NCI-H82 (cell line): Measurements from ENCODE around the gene GSTCD.
"Not testable (repeated sequence)": the region's sequence is repeated elsewhere in the genome, so short reads cannot be mapped to it uniquely, and the experiment has no call there.

Experiments
- DNase-seq: peaks from one replicate; lab custom pipeline; 2025; lab: John Stamatoyannopoulos, UW

Gene GSTCD, protein sequence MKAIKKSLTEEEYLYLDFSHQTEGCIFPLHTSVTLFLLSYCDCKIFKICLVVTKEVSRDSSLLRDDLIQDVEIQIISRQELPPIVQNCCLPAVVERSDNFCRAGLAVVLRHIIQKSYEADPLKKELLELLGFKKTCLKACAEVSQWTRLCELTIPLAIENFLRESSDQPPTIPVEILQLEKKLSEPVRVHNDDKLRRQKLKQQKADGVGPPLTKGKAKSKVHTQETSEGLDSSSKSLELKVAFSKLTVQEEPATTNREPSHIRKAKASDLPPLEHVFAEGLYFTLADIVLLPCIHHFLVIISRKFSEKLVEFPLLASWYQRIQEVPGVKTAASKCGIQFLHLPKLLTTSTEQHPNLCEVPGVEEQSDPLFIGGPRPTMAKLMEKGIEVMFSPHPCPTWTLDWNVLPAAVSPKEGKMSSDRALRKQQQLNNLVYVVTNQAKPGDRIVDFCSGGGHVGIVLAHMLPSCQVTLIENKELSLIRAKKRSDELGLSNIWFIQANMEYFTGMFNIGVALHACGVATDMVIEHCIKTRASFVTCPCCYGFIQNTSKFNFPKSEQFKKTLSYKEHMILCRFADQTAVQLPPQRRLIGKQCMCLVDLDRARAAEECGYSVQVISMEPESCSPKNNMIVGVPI

DNA sequence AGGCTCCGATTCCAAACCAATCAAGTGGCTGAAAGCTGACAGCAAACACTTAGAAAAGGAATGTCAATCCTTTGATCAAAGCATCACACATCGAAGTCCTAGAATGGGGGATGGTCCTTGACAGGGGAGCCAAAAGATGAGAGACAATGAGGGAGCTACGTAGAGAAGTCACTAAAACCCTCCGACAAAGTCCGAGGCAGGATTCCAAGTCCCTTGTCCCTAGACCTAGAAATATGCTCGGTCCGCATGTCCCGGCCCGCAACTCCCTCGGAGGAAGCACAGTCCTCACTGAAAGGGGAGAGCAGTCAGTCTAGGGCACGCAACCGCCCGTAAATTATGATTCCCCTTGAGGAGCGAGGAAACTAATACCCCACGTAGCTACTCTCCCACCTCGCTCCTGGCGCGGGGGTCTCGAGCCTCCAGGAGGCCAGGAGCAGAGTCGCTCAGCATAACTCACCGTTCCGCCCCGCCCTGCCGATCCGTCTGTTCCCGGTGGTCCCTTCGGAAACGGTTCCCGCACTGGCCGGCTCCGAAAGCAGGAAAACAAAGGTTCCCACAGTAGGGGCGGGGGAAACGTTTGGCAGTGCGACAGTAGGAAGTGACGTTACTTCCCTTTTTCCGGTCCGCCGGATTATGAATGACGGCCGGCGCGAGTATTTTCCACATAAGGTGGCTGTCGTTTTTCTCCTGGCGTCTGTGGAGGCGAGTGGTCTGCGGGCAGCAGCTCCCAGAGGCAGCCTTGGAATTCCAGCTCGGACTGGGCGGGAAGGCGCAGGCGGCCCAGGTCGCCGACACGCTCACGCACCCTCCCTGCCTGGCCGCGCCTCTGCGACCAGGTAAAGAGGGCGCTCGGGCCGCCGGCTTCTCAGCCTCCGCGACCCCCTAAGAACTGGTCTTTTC lies at the start of gene GSTCD, which contains the start of gene INTS12:
Gene GSTCD (plus strand): TSS at position 604 of the 900 bp plus-strand sequence. CDS start 8,830 bp downstream, outside the sequence.
Gene INTS12 (minus strand): TSS at position 509 of the 900 bp plus-strand sequence. CDS start 8,684 bp downstream, outside the sequence.
- DNase-seq: peak; percentile 93

DNA sequence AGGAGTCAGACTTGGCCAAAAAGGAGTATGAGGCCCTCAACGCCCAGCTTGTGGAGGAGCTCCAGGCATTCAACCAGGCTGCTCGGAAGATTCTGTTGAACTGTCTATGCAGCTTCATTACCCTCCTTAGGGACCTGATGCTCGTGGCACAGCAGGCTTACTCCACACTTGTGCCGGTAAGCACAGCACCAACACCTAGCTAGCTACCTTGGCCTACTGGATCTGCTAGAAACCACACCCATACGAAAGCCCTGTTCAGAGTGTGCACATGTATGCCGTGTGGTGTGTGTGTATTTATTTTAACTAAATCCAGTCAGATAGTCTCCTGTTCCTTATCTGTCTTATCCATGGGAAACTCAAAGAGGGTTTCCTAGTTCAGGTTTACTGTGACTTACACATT lies 49.4 kb upstream of the GSTCD start:
- no peak for DNase-seq

DNA sequence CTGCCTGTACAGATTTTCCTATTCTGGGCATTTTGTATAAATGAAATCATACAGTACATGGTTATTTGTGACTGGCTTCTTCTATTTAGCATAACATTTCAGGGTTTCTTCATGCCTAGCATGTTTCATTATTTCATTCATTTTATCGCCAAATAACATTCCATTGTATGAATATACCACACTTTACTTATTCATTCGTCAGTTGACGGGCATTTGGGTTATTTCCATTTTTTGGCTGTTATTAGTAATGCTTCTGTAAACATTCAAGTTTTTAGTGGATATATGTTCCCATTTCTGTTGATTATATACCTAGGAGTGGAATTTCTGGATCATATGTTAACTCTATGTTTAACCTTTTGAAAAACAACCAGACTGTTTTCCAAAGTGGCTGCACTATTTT lies 47.6 kb upstream of the GSTCD start:
- DNase-seq: no peak

DNA sequence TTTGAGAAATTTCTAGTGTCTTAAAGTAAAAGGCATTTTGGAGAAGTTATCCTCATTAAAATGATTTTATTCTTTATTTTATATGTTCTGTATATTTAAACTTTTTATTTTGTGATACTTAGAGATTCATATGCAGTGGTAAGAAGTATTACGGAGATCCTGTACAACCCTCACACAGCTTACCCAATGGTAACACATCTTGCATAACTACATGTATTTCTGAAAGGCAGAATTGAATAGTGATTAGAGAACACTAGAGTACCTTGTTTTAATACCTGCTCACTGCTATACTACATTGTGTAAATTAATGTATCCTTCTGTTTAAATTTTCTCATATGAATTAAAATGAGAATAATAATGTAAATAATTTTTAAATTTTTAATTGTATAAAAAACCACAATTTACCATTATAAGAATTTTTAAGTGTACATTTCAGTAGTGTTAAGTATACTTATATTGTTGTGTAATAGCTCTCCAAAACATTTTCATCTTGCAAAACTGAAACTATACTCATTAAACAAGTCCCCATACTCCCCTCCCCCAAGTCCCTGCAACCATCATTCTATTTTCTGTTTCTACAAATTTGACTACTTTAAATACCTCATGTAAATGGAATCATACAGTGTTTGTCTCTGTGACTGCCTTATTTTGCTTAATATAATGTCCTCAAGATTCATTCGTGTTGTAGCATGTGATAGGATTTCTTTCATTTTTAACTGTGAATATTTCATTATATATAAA lies 45.5 kb upstream of the GSTCD start:
- DNase-seq: no peak

DNA sequence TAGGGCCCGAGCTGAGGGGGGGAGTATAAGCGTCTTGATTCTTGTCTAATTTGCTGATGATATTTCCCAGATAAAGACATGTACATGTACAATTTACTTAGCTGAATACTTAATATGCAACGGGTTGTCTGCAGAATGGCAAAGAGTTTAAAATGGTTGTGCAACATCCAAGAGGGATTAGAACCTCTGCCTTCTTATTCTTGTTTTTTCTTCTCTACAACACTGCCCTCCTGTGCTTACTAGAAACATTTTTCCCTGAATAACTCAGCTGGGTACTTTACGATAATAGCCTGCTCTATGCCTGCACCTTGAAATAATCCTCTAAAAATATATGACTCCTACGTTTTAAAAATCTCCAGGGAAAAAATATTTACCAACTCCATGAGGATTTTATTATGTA lies 41.9 kb upstream of the GSTCD start:
- peak; percentile 49 for DNase-seq

DNA sequence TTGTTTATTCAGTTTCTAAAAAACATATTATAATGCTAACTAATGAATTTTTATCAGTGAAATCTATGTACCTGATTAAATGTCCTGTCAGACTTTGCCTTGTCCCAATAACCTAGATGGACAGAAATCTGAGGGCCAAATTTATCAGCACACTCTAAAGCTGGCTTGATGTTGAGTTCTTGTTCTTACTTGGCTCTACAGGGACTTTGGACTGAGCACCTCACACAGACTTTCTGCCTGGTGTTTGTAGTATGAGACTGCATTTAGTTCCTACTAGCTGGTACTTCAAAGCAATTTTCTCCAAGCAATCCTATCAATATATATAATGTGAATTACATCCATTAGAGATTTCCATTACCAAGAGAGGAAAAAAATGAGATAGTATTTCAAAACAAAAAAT lies 37.9 kb upstream of the GSTCD start:
- DNase-seq: no peak

DNA sequence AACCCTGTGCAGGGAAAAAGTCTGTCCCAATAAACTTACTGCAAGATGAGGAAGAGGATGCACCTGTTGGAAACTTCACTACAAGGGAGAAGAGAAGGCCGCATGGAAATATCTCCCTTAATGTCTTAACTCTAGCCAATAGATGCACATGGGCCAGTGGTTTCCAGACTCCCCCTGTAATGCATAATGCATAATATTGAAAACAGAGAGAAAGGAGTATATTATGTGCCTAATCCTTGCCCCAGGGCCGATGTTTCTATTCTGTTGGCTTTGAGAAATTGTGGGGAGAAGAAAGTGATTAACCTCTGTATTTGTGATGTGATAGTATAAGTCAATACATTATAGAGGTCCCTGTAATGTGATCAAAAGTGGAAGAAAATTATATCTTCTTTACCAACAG lies 37.3 kb upstream of the GSTCD start:
- DNase-seq: no peak

DNA sequence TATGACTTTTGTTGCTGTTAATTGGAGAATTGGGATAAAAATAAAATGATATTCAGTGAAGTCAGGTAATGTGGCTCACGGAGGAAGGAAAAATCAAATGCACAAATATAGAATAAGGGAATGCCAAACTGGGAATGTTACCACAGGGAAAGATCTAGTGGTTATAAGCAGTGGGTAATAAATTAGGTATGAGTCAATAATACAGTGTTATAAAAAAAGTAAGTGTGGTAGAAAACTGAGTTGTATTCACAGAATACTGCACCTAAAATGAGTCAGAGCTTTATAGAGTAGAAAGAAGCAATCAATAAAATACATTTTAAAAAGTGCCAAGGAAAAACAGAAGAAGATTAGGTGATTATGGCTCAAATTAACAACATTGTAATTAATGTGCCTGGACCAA lies 34.6 kb upstream of the GSTCD start:
- no peak for DNase-seq

DNA sequence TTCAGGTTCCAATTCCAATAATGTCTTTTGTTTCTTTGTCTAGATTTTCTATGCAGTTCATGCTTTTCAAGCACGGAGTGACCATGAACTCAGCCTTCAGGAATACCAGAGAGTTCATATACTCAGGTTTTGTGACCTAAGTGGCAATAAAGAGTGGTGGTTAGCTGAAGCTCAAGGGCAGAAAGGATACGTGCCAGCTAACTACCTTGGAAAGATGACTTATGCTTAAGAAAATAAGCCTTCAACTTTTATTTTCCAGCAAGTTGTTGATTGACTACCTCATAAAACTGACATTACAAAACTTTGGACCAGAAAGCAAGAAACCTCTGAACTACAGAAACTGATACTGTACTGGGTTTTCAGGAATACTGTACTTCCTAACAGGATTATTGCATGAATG lies 30.9 kb upstream of the GSTCD start:
- no peak for DNase-seq

DNA sequence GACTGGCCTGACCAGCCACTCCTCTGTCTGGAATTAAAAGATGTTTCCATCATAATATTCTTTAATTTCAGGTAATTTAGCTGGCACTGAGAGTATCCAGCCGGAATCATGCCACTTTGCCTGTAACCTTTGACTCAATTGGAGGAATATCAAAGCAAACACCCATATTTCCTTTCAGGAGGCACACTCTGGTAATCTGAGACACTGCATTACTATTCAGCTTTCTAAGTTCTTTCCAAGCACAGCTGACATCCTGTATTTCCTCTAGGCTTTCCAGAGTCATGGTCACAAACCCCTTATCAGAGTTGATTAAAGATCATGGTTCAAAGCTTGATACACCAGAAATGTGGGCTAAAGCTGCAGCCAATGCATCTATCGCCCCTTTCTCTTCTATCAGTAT lies 29.4 kb upstream of the GSTCD start:
- no peak for DNase-seq

DNA sequence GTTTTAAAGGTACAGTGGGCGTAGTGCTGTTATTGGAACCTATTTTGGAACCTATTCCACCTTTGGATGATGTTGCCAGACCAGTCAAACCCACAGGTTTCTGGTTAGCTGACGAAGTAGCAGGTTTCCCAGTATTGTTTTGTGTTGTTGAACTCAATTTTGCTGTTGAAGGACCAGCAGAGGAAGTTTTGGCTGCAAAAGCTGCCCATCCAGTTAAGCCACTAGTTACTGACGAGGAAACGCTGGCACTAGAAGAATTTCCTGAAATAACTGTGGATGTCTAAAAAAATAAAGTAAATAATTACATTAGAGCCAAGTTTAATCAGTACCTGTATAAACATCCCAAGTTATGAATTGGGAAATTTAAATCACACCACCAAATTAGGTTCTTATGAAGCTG lies 25.5 kb upstream of the GSTCD start:
- no peak for DNase-seq

DNA sequence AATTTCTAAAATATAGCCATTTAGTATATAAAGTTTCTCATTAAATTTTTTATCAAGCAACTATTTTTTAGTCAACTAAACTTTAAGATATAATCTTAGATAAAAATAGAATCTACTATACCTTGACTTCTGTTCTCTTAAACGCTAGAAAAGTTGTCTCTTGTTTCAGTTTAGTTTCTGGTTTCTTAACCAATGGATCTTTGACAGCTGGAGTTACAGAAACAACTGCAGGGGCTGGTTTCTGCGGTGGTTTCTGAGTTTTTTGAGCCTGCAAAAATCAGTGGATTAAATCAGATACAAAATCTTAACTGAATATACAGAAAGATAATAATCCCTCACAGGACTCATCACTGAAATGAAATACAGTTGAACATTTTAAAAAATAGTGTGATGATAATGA lies 22.0 kb upstream of the GSTCD start:
- DNase-seq: no peak

DNA sequence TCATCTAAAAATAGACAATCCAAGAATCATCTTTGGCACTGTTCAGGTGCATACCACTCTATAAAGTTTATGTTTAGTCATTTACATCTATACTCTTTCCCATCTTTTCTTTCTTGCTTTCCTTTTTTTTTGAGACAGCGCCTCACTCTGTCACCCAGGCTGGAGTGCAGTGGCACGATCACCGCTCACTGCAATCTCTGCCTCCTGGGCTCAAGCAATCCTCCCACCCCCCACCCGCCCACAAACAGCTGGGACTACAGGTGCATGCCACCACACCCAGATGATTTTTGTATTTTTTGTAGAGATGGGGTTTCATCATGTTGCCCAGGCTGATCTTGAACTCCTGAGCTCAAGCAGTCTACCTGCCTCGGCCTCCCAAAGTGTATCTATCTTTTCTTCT lies 13.8 kb upstream of the GSTCD start:
- DNase-seq: not testable (repeated sequence)

DNA sequence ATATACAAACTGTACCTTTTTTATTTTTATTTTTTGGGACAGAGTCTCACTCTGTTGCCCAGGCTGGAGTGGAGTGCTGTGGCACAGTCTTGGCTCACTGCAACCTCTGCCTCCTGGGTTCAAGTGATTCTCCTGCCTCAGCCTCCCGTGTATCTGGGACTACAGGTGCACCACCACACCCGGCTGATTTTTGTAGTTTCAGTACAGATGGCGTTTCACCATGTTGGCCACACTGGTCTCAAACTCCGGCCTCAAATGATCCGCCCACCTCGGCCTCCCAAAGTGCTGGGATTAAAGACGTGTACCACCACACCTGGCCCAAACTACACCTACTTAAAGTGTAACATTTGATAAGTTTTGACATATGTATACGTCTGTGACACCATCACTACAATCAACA lies 12.8 kb upstream of the GSTCD start:
- not testable (repeated sequence) for DNase-seq

DNA sequence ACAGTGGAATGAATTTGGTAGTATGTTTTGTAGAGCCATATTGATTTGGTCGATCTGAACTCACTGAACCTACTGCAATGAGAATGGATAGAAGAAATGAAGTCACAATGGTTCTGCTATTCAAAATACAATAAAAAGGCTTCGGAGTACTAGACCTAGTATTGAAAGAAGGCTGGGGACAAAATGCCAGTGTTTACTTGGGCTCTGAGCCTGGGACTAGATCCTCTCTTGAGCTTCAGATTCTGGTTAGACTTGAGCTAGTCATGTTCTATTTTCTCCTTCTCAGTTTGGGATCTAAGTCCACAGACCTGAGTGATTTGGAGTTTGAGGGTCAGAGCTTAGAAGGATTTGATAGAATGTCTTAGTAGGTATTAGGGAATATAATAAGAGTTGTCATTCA lies 10.0 kb upstream of the GSTCD start:
- DNase-seq: no peak

DNA sequence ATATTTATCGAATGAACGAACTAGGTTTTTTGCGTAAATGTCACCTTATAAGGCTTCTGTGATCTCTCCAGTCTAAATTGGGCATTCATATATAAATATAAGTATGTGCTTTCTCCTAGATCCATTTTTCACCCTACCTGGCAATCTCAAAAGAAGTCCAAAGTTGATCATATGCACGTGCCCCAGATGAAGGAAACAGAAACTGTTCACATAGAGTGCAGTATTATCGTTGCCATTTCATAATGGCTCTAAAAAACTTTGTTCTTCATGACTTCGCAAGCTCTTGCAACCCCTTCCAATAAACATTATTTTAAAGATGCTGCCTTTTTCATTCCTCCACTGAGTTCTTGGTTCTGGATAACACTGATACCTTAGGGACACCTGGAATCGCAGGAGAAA lies 803 bp upstream of the GSTCD start:
- DNase-seq: no peak

DNA sequence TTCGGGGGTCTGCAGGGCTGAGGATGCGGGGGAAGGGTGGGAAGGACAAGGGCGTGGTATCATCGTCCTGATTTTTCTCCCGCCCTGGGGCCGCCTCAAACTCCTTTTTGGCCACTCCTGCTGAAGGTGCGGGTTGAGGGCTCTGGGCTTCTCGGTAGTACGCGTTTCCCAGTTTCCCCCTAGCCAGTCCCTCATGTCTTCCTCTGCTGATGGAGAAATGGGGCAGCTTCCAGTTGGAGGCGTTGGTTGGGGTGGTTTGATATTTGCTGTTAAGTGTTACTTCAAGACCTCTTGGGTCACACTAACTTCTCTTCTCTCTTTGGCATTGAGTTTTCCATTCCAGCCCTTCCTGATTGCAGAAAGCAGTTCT lies 482 bp downstream of the GSTCD start:
- DNase-seq: peak; percentile 57

DNA sequence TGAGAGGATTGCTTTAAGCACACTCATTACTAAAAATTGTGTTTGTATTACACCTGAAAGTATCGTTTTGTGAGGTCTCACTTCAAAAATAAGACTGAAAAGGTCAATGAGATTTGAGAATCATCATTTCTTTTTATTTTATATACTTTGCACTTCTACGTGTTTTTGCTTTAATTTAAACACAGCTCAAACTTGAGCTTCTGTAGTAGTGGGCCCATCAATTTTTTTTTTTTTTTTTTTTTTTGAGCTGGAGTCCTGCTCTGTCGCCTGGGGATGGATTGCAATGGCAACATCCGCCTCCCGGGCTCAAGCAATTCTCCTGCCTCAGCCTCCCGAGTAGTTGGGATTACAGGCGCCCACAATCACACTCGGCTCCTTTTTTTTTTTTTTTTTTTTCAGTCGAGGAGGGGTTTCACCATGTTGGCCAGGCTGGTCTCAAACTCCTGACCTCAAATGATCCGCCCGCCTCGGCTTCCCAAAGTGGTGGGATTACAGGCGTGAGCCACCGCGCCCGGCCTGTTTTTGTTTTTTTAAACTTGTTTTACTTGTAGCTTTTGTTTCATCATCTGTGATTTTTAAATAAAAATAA lies 1.5 kb downstream of the GSTCD start:
- DNase-seq: peak; percentile 50

DNA sequence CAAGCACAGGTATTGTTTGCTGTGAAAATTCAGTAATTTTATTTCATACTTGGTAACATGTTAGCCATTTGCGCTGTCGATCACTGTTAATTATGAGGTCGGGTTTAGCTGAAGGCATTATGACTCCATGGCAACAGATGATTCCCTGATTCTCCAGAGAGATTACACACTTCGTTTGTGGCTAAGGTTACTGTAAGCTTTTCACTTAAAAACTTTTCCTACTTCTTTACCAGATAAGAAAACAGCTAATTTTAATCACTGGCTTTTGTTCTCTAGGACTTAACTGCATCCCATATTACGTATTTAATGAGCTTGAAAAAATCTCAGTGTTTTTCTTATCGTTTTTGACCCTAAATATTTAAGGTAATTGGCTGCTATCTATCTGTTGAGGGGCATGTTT lies 2.1 kb downstream of the GSTCD start:
- DNase-seq: peak; percentile 90

DNA sequence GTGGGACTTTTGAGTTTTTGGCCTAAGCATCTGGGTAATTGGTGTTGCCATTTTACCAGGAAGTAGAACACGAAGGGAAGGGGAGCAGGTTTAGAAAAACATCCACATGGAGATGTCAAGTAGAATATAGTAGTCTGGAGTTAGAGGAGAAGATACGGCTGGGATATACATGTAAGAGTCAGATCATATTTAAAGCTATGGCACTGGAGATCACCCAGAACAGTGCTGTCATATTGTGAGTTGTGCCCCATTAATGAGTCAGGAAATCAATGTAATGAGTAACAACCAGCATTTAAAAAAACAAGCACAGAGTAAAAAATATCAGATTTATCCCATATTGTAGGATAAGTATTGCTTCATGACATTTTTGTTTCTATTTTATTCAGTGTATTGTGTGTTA lies 4.2 kb downstream of the GSTCD start:
- DNase-seq: no peak

DNA sequence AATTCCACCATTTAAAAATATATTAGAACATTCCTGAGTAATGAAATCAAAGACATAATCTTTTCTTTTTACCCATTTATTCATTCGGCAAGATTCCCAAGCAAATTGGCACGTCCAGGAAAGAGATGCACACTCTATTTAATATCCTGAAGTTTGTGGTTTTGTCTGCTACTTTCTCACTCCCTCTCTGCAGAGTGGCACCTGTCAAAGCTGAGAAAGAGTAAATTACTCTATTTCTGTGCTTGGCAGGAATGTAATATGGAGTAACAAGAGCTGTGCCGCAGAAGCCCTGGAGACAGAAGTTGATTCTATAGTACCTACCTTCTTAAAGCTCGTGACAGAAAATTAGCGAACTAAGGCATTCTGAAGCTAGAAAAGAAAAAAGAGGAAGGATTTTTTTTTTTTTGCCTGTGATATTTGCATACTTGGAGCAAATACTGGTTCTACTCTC lies 5.5 kb downstream of the GSTCD start:
- DNase-seq: no peak
